Bronchial epithelial cell (primary cell): Measurements from ENCODE around the gene SEC31A. TPM values are rescaled to one million over a fixed set of nuclear protein-coding genes. Genes with fewer than 3 reads are reported as not detected.

Experiments
- DNase-seq: peaks from one replicate; pipeline ENCODE4 v3.0.0-alpha.2; 2010; ENCODE audit warnings: low read depth
- FAIRE-seq: peaks from 2 replicates; lab custom pipeline; 2011; peaks lifted over from hg19 to GRCh38; lab: Jason Lieb, UNC
- H3K27me3 ChIP-seq: 2 replicates; pipeline ENCODE4 v1.5.1; 2011; ENCODE audit warnings: low read length; ENCODE audit not compliant: control insufficient read depth, insufficient read depth
- H3K36me3 ChIP-seq: 2 replicates; pipeline ENCODE4 v1.5.1; 2011; ENCODE audit warnings: low read length; ENCODE audit not compliant: control insufficient read depth, insufficient read depth
- H3K4me3 ChIP-seq: 2 replicates; pipeline ENCODE4 v1.5.1; 2011; ENCODE audit warnings: mild to moderate bottlenecking, low read depth, low read length, control low read depth
- CTCF ChIP-seq: IDR thresholded peaks from 2 replicates; pipeline ENCODE4 v1.5.1; 2011; ENCODE audit warnings: mild to moderate bottlenecking, moderate library complexity, low read length, control low read depth, inconsistent platforms; ENCODE audit not compliant: insufficient read depth, severe bottlenecking
- total RNA-seq: library from RNA; depleted of rRNA; stranded (reverse); fragments of >200 nt; gene quantifications from 2 replicates; pipeline ENCODE4 v1.2.1, GENCODE V29; 2014

SEC31A gene
- total RNA-seq, 1 donor from 2014 or later = 128 TPM

DNA sequence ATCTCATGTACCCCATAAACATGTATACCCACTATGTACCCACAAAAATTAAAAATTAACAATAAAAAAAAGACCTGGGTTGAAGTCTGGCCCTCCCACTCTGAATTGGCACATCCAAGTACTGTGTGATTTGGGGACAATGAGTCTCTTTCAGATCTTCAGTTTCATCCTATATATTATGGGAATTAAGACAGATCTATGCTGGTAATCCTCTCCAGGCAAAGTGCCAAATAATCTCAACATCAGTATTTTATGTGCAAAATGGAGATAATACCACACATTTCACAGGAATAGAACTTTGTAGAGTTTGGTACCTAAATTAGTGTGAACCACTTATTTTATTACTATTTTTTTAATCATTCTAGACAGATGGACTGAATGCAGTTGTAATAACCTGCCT is 81.3 kb downstream of the SEC31A start:
- Histone ChIP-seq H3K4me3 (no peak overlapping the region), H3K27me3 (no peaks in the 10 kb centered on the region), H3K36me3 (no peaks in the 10 kb centered on the region)
- FAIRE-seq (no peak), DNase-seq (no peak)
- no peak for TF ChIP-seq CTCF

- Histone ChIP-seq H3K4me3 (no peak overlapping the region), H3K36me3 (no peaks in the 10 kb centered on the region), H3K27me3 (no peaks in the 10 kb centered on the region)
- DNase-seq = no peak
- no peak for FAIRE-seq
- TF ChIP-seq CTCF = no peak
Observed at GRCh38 chr4:82803746-82804145, 87.2 kb downstream of the SEC31A start.

- H3K36me3 ChIP-seq = no peaks in the 10 kb centered on the region
- H3K27me3 ChIP-seq = no peaks in the 10 kb centered on the region
- no peak for TF ChIP-seq CTCF
- FAIRE-seq (no peak), DNase-seq (no peak)
- H3K4me3 ChIP-seq = no peak overlapping the region
Observed at GRCh38 chr4:82802911-82803310, 88.0 kb downstream of the SEC31A start.

DNA sequence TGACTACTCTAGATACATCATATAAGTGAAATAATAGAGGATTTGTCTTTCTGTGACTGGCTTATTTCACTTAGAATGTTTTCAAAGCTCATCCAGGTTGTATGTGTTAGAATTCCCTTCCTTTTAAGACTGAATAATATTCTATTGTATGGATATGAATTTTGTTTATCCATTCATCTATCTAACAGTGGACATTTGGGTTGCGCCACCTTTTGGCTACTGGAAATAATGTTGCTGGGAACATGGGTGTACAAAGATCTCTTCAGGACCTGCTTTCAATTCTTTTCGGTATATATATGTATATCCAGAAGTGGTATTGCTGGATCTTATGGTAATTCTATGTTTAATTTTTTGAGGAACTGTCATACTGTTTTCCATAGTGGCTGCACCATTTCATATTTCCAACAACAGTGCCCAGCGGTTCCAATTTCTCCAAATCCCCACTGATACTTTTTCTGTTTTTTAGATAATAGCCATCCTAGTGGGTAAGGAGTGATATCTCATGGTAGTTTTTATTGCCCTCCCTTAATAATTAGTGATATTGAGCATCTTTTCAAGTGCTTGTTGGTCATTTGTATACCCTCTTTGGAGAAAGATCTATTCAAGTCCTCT is 88.9 kb downstream of the SEC31A start:
- Histone ChIP-seq H3K36me3 (no peaks in the 10 kb centered on the region), H3K27me3 (no peaks in the 10 kb centered on the region), H3K4me3 (no peak overlapping the region)
- FAIRE-seq (no peak), DNase-seq (peak; percentile 56)
- TF ChIP-seq CTCF = peak; percentile 33

DNA sequence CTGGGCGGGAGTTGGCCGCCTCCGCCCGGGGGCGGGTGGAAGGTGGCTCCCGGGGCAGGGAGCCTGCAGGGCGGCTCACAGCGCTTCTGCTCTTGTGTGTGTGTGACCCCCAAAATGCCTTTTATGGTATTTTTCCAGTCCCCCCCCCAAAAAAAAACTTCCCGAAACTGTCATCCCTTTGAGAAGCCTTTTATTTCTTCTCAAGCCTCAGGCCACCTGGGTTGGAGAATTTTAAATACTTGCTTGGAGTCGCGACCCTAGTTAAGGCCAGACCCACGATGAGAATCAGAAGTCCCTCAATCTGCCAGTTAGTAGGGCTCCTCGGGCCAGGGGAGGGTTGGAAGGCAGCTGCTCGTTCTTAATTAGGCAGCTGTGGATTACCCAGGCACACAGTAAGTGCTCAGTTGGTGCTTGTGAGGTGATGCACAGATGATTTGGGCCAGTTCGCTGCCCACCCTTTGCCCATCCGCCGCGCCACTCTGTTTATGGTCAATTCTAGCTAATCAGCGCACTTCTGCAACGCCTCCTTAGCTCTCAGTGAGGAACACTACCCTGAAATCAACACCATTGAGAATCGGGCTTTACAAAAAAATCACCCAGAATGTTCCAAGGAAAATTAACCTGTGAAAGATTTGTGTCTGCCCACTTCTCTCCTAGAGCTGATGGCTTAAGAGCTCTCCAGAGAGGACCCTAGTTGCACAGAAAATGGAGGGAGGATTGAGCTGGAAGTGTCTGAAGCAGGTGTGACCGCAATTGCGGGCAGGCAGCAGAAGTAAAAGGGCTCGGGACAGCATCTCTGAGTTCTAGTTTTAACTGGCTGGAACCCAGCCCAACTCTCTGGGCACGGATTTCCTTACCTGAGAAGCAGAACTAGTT is 91.7 kb downstream of the SEC31A start:
- FAIRE-seq (no peak), DNase-seq (no peak)
- peak overlapping the region; percentile 54 for H3K4me3 ChIP-seq
- no peaks in the 10 kb centered on the region for H3K27me3 ChIP-seq
- H3K36me3 ChIP-seq = no peaks in the 10 kb centered on the region
- no peak for TF ChIP-seq CTCF
